Stomach (tissue), 9 donors: Measurements from ENCODE around the gene STK38. TPM values are rescaled to one million over a fixed set of nuclear protein-coding genes. Genes with fewer than 3 reads are reported as not detected.
"Not testable (repeated sequence)": the region's sequence is repeated elsewhere in the genome, so short reads cannot be mapped to it uniquely, and the experiment has no call there.

ENCODE experiments used
- DNase-seq, 2 donors: peaks; one replicate each; pipeline versions ENCODE4 v3.0.0 to v3.0.0-alpha.2; 2013 to 2019
- H3K27ac ChIP-seq, 5 donors: fragments of 200-600 bp in 4 of 5; sonication (generic) in 4 of 5; one replicate each; pipeline ENCODE4 v1.5.1; 2013 to 2019; ENCODE audit warnings: mild to moderate bottlenecking in 1 of 5, moderate library complexity in 1 of 5
- H3K27me3 ChIP-seq, 3 donors: fragments of 200-600 bp; sonication (generic); one replicate each; pipeline ENCODE4 v1.5.1; 2017 to 2019; ENCODE audit warnings: mixed run types in 1 of 3
- H3K36me3 ChIP-seq, 4 donors: fragments of 200-600 bp; sonication (generic); 1 replicate in 3 of 4; 2 replicates in 1 of 4; pipeline ENCODE4 v1.5.1; 2016 to 2019
- H3K4me1 ChIP-seq, 4 donors: fragments of 200-600 bp; sonication (generic); one replicate each; pipeline ENCODE4 v1.5.1; 2016 to 2019
- H3K4me3 ChIP-seq, 4 donors: fragments of 200-600 bp; sonication (generic) in 3 of 4; one replicate each; pipeline ENCODE4 v1.5.1; 2016 to 2019; ENCODE audit warnings: mild to moderate bottlenecking in 1 of 4
- H3K9me3 ChIP-seq, 4 donors: fragments of 200-600 bp; sonication (generic); one replicate each; pipeline ENCODE4 v1.5.1; 2016 to 2019
- EP300 ChIP-seq: sonication (generic); formaldehyde crosslinking; IDR thresholded peaks from one replicate; pipeline ENCODE4 v1.6.1; 2017; ENCODE audit warnings: antibody characterized with exemption
- POLR2A ChIP-seq, 4 donors: fragments of 450-650 bp; IDR thresholded peaks; one replicate each; pipeline ENCODE4 v1.6.1; 2016; ENCODE audit warnings: antibody characterized with exemption in 4 of 4, control low read depth in 2 of 4, mild to moderate bottlenecking in 1 of 4, moderate library complexity in 1 of 4
- POLR2AphosphoS5 ChIP-seq, 3 donors: sonication (generic); formaldehyde crosslinking; IDR thresholded peaks; one replicate each; pipeline ENCODE4 v1.6.1; 2016; ENCODE audit warnings: antibody characterized with exemption in 3 of 3
- WGBS, 5 donors: extraction: QIAGEN DNeasy Blood & Tissue Kit in 3 of 5; methylation state at CpG; one replicate each; pipeline versions ENCODE4 v1.1.5 to v1.1.7; 2013 to 2018; 5-methylcytosine and 5-hydroxymethylcytosine counted together
- intact Hi-C: fragments of 100-400 bp; cut with DNase I; formaldehyde crosslinking; loops from one replicate; pipeline ENCODE4 v1.15.1; 2023; ENCODE audit warnings: low total_unique reads
- polyA plus RNA-seq, 3 donors: library from polyadenylated mRNA; stranded (reverse); fragments of 200-250 nt; gene quantifications; one replicate each; pipeline ENCODE4 v1.2.3, GENCODE V29; 2013
- total RNA-seq, 5 donors: library from RNA; depleted of rRNA; stranded (reverse); fragments of >200 nt; gene quantifications; one replicate each; pipeline versions ENCODE4 v1.1.0 to v1.2.3, GENCODE V29; 2014 to 2016
- TF ChIP-seq, protein P1 (sequence below), 7 experiments: fragments of 450-650 bp in 4 of 7; fragments of 200-600 bp in 3 of 7; sonication (generic) in 3 of 7; IDR thresholded peaks; one replicate each; pipeline ENCODE4 v1.5.1; 2016 to 2019; ENCODE audit warnings: antibody characterized with exemption in 7 of 7, control low read depth in 2 of 7, mild to moderate bottlenecking in 1 of 7
- donor health status: healthy with polysubstance abuse.
- donor health status: Bipolar disorder and iron deficiency.
- donor health status: healthy.

The STK38 gene
- total and polyA plus RNA-seq, 8 donors, result 14.1 to 63.7 (median 24.0) TPM

DNA sequence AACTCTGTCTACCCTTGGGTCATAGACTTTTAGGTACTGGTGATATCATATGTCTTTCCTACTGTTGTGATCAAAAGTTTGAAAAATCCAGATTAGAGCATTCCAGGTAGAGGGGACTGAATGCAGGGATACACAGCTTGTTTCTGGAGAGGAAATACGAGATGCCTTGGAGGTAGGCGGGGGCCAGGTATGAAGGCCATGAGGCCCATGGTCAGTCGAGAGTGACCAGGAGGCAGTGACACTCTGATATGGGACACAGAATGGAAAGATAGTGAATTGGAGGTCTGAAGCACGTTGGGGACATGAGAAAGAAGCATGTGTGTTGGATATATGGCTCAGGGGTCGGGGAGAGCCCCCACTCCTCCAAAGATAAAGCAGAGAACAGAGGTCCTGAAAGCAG, 30.8 kb upstream of the STK38 start:
- H3K36me3 ChIP-seq, result no peaks in the 10 kb centered on the region
- H3K9me3 ChIP-seq, result no peaks in the 10 kb centered on the region
- 86 to 95% (median 90%) methylated on average over 5 of the region's 5 CpGs for WGBS, 5 donors
- peaks cover 0 to 19% (median 12%) of the 10 kb centered on the region in 4 donors for H3K4me1 ChIP-seq
- H3K4me3 ChIP-seq, result no peak overlapping the region
- H3K27me3 ChIP-seq, result no peaks in the 10 kb centered on the region
- no peak overlapping the region for H3K27ac ChIP-seq
- intact Hi-C loops, result no loop called here
- TF ChIP-seq POLR2AphosphoS5 (IDR thresholded peaks at IDR 0.05) (no peak), POLR2A (IDR thresholded peaks at IDR 0.05) (no peak)
- TF ChIP-seq, protein P1, sequence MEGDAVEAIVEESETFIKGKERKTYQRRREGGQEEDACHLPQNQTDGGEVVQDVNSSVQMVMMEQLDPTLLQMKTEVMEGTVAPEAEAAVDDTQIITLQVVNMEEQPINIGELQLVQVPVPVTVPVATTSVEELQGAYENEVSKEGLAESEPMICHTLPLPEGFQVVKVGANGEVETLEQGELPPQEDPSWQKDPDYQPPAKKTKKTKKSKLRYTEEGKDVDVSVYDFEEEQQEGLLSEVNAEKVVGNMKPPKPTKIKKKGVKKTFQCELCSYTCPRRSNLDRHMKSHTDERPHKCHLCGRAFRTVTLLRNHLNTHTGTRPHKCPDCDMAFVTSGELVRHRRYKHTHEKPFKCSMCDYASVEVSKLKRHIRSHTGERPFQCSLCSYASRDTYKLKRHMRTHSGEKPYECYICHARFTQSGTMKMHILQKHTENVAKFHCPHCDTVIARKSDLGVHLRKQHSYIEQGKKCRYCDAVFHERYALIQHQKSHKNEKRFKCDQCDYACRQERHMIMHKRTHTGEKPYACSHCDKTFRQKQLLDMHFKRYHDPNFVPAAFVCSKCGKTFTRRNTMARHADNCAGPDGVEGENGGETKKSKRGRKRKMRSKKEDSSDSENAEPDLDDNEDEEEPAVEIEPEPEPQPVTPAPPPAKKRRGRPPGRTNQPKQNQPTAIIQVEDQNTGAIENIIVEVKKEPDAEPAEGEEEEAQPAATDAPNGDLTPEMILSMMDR (IDR thresholded peaks at IDR 0.05), result no peak
- DNase-seq, result no peak

DNA sequence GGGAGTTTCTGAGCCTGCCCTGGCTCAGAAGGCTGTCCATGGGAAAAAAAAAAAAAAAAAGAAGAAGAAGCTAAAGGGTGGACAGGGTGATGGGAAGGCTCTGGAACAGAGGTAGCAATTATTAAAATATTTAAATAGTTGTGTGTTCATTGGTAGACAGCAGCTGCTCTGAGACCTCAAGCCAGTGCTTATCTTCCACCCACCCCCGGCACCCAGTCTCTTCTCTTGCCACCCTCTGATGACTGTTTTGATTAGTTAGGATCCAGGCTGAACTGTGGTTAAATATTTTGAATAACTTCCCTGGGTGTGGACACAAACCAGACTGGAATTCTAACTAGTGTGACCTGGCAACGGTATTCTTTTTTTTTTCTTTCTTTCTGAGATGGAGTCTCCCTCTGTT, 30.0 kb upstream of the STK38 start:
- WGBS, 5 donors, result 22 to 41% (median 23%) methylated on average over 2 of the region's 2 CpGs
- no peaks in the 10 kb centered on the region for H3K27me3 ChIP-seq
- H3K27ac ChIP-seq, result peak overlapping the region in 1 of 5 donors; percentile 27
- H3K36me3 ChIP-seq, result no peaks in the 10 kb centered on the region
- no peaks in the 10 kb centered on the region for H3K9me3 ChIP-seq
- H3K4me1 ChIP-seq, result peaks cover 0 to 19% (median 12%) of the 10 kb centered on the region in 4 donors
- H3K4me3 ChIP-seq, result no peak overlapping the region
- no peak for TF ChIP-seq POLR2A (IDR thresholded peaks at IDR 0.05)
- TF ChIP-seq EP300, result no peak
- TF ChIP-seq POLR2AphosphoS5 (IDR thresholded peaks at IDR 0.05), result no peak
- TF ChIP-seq, protein P1 (IDR thresholded peaks at IDR 0.05), result no peak
- peak in 1 of 2 donors; percentile 61 for DNase-seq
- intact Hi-C loops, result no loop called here

DNA sequence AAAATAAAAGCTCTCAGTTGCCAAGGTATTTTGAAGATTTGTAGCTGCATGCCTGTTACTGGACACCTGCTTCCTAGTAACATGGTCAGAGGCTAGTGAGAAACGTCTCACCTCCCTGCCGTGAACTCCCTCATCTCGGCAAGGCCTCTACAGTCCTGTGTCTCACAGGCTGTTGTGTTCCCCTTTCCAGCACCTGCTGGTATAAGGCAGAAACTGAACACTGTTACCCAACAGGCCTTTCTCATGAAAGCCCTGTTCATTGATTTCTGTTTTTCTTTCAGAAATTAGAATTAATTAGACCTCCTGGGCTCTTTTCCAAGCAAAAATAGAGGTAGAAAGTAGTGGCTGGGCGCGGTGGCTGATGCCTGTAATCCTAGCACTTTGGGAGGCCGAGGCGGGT, 29.3 kb upstream of the STK38 start:
- TF ChIP-seq POLR2A (IDR thresholded peaks at IDR 0.05), result no peak
- TF ChIP-seq EP300, result no peak
- TF ChIP-seq, protein P1 (IDR thresholded peaks at IDR 0.05), result no peak
- TF ChIP-seq POLR2AphosphoS5 (IDR thresholded peaks at IDR 0.05), result no peak
- no peak for DNase-seq
- Histone ChIP-seq H3K4me1 (peaks cover 0 to 19% (median 12%) of the 10 kb centered on the region in 4 donors), H3K4me3 (no peak overlapping the region), H3K27ac (no peak overlapping the region), H3K9me3 (peaks cover 0 to 2% (median 0%) of the 10 kb centered on the region in 4 donors), H3K36me3 (no peaks in the 10 kb centered on the region), H3K27me3 (no peaks in the 10 kb centered on the region)
- 89 to 94% (median 91%) methylated on average over 7 of the region's 7 CpGs for whole genome bisulfite sequencing, 5 donors
- intact Hi-C loops, result no loop called here

DNA sequence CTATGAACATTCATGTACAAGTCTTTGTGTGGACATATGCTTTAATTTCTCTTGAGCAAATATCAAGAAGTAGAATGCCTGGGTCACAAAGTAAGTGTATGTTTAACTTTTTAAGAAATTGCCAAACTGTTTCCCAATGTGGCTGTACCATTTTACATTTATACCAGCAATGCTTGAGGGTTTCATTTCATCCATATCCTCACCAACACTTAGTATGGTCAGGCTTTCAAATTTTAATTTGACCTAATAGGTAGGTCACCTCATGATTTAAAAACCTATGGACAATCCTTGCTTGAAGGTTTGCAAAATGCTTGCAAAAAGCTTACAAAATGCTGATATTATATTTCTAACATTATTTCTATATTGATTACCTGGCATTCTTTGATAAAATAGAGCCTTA, 27.4 kb upstream of the STK38 start:
- peaks cover 0 to 13% (median 6%) of the 10 kb centered on the region in 4 donors for H3K4me1 ChIP-seq
- H3K27me3 ChIP-seq, result no peaks in the 10 kb centered on the region
- no peak overlapping the region for H3K27ac ChIP-seq
- TF ChIP-seq POLR2A (IDR thresholded peaks at IDR 0.05) (no peak), EP300 (no peak), POLR2AphosphoS5 (IDR thresholded peaks at IDR 0.05) (no peak)
- TF ChIP-seq, protein P1 (IDR thresholded peaks at IDR 0.05), result no peak
- H3K4me3 ChIP-seq, result no peak overlapping the region
- DNase-seq, result no peak
- no peaks in the 10 kb centered on the region for H3K36me3 ChIP-seq
- peaks cover 0 to 7% (median 0%) of the 10 kb centered on the region in 4 donors for H3K9me3 ChIP-seq
- intact Hi-C loops, result no loop called here

DNA sequence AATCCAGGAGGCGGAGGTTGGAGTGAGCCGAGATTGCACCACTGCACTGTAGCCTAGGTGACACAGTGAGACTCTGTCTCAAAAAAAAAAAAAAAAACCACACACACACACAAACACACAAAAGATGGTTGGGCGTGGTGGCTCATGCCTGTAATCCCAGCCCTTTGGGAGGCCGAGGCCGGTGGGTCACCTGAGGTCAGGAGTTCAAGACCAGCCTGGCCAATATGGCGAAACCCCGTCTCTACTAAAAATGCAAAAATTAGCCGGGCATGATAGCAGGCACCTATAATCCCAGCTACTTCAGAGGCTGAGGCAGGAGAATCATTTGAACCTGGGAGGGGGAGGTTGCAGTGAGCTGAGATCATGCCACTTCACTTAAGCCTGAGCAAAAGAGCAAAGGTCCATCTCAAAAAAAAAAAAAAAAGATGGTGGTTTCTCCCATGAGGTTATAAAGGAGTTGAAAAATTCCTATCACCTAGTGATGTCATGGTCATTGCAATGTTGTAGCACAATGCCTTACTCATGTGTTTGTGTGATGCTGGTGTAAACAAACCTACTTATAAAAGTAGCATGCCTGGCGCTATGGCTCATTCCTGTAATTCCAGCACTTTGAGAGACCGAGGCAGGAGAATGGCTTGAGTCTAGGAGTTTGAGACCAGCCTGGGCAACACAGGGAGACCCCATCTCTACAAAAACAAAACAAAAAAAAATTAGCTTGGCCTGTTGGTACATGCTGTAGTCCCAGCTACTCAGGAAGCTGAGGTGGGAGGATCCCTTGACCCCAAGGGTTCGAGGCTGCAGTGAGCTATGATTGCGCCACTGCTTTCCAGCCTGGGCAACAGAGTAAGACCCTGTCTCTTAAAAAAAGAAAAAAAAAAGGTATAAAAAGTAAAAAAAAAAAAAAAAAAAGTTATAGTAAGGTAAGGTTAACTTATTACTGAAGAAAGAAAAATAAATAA, 25.4 kb upstream of the STK38 start:
- H3K27me3 ChIP-seq, DNase-seq, H3K27ac ChIP-seq, H3K4me3 ChIP-seq, H3K9me3 ChIP-seq, intact Hi-C loops, H3K36me3 ChIP-seq, H3K4me1 ChIP-seq: not testable (repeated sequence)
- 90 to 95% (median 92%) methylated on average over 12 of the region's 12 CpGs for WGBS, 5 donors
